CD1c-positive myeloid dendritic cell (primary cell): Measurements from ENCODE around the gene HLA-DRA.

Experiments
- DNase-seq: peaks from one replicate; pipeline ENCODE4 v3.0.0-alpha.2; 2016; ENCODE audit errors: extremely low spot score

Gene HLA-DRA

GRCh38 chr6:32439602-32440214, at the start of gene HLA-DRA:
HLA-DRA (plus strand) TSS chr6:32439887; CDS start chr6:32439951, 64 bp downstream.
- DNase-seq, result peak; percentile 99

- DNase-seq, result no peak
Observed at GRCh38 chr6:32391505-32391904, 48.2 kb upstream of the HLA-DRA start.

GRCh38 chr6:32393665-32394420, 45.8 kb upstream of the HLA-DRA start:
- no peak for DNase-seq

DNA sequence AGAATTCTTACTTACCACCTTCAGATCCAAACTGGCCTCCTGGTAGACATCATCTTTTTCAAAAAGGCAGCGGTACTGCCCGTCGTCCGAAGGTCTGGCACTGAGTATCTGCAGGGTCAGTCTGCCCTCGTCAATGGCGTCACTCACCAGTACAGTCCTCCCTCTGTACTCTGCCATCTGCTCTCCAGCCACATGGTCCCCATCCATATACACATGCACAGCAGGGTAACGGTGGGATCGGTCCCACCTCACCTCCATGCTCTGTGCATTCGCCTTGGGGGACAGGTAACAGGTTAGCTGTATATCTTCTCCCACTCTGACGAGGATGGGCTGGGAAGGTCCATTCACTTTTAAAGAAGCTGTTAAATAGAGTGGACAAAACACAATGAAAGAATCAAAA, 43.7 kb upstream of the HLA-DRA start:
- no peak for DNase-seq

DNA sequence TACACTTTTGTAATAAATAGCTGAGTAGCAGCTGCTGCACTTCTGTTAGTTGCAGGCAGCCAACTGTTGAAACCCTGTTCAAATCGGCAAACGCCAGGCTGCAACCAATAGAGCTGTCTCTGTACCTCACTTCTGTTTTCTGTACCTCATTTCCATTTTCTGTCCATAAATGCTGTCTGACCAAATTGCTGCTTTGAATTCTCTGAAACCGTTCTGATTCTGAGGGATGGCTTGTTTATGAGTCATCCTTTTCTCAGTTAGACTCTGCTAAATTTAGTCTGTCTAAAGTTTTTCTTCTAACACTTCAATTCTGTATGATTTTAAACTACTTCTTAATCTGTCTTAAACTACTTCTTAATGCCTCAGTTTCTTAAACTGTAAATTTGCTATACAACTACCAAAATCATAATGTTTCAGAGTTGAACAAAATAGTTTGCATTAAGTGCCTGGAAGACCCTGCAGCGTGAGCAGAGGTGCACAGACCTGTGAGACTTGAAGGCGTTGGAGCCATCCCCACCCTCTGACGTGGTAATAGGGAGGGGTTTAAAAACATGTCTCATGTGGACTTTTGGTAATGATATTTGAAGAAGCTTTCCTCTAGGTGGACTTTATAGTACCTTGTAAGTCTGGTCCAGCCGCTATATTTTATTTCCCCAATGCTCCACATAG, 42.3 kb upstream of the HLA-DRA start:
- peak; percentile 27 for DNase-seq

DNA sequence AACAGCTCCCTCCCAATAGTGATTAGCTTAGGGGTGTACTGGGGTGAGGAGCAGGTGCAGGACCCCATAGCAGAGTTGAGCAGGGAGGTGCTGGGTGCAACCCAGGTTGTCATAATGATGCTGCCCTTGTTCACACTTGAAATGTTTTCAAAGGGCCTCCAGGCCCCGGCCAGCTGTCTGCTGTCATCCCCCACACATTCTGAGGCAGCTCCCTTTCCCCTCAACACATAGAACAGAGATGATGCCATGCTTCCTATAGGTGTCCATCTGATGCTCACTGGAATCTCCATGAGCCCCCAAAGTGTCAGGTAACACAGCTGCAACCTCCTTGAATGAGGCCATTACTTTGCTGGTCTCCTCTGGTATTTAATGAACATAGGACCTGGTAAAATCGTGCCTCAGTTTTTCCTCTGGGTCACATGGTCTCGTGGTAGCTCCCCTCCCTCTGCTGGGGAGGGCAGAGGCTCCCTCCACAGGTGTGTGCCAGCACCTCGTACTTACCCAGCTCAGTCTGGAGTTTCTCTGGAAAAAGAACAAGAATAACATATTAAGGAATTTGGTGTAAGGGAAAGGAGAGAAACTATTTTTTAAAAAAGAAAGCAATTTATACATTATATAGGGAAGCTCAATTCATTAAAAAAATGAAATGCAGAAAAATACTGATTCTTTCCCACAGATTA, 38.3 kb upstream of the HLA-DRA start:
- no peak for DNase-seq

DNA sequence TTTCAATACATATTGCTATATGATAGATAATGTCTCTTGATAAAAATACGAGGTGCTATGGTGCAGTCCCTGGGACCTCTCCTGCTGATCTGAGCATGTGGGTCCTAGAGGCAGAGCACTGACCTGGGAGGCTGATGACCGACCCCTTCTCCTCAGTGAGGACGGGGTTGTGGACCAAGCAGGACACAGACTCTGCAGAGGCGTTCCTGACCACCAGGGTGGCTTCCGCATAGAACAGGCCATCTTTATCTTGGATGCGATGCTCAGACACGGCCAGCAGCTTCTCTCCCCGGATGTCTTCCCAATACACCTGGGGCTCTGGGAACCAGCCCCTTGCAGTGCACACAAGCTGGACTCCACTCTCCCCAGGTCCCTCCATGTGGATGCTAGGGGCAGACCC, 36.9 kb upstream of the HLA-DRA start:
- DNase-seq, result no peak

DNA sequence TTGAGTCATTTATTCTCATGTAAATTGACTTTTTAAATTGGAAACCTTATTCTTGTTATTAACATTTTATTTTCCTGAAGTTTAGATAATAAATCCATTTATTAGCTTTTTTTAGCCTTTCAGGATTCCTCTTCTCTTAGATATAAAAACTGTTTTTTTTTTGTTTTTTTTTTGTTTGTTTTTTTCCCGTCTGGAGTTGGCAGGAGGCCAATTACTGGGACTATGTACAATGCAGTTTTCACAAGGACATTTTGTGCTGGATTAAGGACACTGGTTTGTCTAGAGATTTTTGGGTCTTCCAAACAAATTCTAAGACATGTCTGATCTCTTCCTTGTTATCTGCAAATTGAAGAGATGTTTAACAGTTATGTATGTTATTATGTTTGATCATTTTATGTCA, 34.0 kb upstream of the HLA-DRA start:
- DNase-seq, result no peak

- no peak for DNase-seq
Observed at GRCh38 chr6:32406197-32406596, 33.5 kb upstream of the HLA-DRA start.

DNA sequence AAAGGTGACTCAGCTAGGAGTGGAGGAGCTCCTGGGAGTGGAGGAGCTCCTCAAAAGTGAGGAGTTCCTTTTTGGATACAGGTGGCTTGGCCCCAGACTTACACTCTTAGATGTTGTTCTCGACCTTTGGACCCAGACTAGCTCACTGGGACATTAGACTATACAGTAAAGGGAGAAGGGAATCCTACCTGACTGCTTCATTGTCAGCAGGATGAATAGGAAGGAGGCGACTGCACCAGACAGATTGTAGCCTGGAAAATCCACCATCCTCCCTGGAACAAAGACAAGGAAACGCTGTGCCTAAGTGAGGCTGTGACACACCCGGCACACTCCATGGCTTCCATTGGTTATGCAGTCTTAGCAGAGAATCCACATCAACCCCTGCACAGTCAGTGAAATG, 32.8 kb upstream of the HLA-DRA start, which contains the start of gene BTNL2:
Gene BTNL2, minus strand, starts transcription at position 325 of the 400 bp plus-strand sequence. Its CDS starts 58 bp downstream, at position 267.
- no peak for DNase-seq

GRCh38 chr6:32410906-32411305, 28.8 kb upstream of the HLA-DRA start:
- DNase-seq, result no peak

DNA sequence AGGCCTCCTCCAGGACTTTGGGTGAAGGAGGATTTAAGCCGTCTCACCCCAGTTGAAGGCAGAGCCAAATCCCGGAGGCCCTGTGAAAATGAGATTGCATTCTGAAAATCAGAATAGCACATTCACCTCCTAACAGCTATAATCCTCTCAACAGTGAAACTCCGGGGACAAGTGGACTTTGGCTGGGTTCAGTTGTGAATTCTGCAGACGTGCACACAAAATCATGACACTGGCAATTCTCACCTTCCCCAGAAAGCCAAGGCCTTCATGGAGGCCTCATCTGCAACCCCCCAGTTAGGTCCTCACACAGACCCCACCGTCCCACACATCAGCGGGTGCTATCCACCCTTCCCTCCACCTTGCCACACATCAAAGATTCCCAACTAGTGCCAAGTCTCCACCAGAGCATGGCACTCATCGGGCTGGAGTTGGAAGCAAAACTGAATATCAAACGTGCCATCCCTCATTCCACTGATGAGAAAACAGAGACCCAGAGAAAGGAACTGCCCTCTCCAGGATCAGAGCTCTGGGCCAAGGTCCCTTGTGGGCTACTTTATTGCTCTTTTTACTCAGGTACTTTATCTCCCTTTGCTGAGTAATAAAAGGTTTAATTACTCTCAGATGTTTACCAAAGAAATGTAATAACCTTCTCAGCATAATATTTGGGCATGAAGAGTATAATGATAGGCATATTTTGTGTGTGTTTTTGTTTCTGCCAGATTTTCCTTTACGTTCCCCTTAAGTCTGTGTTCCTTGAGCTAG, 27.9 kb upstream of the HLA-DRA start:
- DNase-seq, result no peak

- DNase-seq, result peak; percentile 89
Observed at GRCh38 chr6:32413427-32414047, 26.1 kb upstream of the HLA-DRA start.

GRCh38 chr6:32415521-32416019, 24.1 kb upstream of the HLA-DRA start:
- peak; percentile 87 for DNase-seq

DNA sequence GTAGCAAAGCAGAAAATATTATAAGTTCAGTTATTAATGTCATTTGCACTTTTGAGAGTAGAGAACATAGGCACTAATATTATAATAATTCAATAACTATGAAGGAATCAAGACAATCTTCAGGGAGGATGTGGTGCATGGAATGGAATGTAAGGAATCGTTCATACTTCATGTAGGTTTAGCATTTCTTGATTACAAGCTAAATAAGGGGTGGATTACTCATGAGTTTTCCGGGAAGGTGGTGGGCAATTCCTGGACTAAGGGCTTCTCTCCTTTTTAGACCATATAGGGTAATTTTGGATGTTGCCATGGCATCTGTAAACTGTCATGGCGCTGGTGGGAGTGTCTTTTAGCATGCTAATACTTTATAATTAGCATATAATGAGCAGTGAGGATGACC, 23.7 kb upstream of the HLA-DRA start:
- no peak for DNase-seq

DNA sequence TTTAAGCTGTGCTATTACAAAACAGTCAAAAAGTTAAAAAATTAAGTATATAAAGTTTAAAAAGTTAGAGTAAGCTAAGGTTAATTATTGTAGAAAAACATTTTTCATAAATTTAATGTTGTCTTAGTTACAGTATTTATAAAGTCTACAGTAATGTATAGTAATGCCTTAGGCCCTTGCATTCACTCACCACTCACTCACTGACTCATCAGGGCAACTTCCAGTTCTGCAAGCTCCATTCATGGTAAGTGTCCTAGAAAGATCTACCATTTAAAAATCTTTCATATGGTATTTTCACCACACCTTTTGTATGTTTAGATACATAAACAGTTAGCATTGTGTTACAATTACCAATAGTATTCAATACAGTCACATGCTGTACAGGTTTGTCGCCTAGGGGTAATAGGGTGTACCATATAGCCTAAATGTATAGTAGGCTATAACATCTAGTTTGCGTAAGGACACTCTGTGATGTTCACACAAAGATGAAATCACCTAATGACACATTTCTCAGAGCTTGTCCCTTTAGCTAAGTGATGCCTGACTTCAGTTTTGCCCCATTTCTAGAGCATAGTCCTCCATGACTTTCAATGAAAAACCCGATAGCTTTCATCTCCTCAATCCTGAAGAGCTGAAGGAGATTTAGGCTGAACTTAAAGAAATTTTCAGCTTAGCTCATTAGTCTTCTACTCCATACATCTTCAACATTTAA, 14.9 kb upstream of the HLA-DRA start:
- no peak for DNase-seq

GRCh38 chr6:32426338-32426737, 13.3 kb upstream of the HLA-DRA start:
- DNase-seq, result no peak

DNA sequence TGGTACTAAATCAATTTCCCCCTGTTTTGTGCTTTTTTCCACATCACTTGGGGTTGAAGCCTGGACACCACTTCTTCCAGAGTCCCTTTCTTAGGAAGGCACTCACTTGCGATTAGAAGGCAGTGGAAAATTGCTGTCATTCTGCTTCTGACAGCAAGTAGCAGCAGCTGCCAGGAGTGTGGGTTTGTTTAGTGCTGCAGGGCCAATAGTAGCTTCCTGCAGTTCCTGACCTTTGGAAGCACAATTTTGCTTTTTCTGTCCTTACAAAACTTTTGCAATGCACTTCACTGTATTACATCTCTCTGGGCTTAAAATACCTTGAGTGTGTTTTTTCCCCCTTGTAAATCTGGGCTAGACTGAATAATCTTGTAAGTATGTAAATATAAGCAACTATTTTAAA, 12.5 kb upstream of the HLA-DRA start:
- no peak for DNase-seq

- DNase-seq, result no peak
Observed at GRCh38 chr6:32427934-32428474, 11.7 kb upstream of the HLA-DRA start.

GRCh38 chr6:32430179-32430578, 9.5 kb upstream of the HLA-DRA start:
- no peak for DNase-seq
